Left renal pelvis (tissue), 4 donors: ENCODE results near the gene ATP8B1. TPM values are rescaled to one million over a fixed set of nuclear protein-coding genes. Genes with fewer than 3 reads are reported as not detected.
A peak's percentile ranks its signal among the peaks of the same experiment; 100 is the strongest.

ENCODE experiments used
- DNase-seq, 4 donors: peaks; one replicate each; pipeline ENCODE4 v3.0.0-alpha.2; 2013; ENCODE audit warnings: low read depth in 4 of 4, low spot score in 3 of 4
- polyA plus RNA-seq, 4 donors: library from polyadenylated mRNA; unstranded; fragments of 120-200 nt; gene quantifications; one replicate each; pipeline ENCODE4 v1.2.1, GENCODE V29; 2013; ENCODE audit not compliant: insufficient read length in 4 of 4

Gene ATP8B1
- polyA plus RNA-seq, 4 donors = 5.8 to 31.4 (median 29.3) TPM

DNA sequence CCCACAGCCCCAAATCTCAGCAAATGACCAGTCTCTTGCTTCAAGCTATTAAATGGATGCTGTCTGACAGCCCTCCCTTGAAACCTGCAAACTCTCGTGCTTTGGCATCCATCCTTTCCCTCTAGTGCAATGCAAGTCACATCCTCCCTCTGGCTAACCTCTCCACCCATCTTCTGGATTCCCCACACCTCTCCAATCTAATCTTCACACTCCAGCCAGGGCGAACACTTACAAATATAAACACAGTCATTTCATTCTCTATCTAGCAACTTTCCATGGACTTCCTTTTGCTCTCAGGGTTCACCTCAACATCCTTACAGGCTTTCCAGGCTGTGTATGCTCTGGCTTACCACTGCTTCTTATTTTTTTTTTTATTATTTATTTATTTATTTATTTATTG lies 171.4 kb downstream of the ATP8B1 start:
- no peak for DNase-seq

DNA sequence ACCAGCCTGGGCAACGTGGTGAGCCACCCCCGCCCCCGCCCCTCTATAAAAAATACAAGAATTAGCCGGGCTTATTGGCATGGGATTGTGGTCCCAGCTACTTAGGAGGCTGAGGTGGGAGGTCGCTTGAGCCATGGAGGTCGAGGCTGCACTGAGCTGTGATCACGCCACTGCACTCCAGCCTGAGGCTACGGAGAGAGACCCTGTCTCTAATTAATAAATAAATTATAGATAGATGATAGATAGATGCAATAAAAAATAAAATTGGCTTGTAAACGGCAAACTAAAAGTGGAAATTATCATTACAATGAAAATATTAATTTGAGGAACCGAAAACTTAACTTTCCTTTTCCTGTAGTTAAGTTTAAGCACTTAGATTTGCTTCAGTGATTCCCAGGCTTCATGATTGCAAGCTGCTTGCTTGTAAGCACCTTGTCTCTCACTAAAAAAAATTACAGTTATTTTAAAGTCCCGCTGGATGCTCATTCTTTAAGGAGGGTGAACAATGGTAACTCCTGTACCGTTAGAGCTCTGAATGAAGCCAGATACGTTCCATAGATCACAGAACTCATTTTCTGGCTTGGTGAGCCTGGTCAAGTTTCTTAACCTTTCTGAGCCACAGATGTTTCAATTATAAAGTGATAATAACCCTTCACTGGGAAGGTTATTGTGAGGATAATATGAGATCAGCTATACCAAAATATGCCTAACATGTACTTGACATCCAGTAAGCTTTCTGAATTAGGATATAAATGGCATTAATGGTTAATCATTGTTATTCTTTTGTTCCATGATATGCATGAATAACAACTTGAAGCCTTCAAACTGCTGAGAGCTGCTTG lies 172.1 kb downstream of the ATP8B1 start:
- no peak for DNase-seq

DNA sequence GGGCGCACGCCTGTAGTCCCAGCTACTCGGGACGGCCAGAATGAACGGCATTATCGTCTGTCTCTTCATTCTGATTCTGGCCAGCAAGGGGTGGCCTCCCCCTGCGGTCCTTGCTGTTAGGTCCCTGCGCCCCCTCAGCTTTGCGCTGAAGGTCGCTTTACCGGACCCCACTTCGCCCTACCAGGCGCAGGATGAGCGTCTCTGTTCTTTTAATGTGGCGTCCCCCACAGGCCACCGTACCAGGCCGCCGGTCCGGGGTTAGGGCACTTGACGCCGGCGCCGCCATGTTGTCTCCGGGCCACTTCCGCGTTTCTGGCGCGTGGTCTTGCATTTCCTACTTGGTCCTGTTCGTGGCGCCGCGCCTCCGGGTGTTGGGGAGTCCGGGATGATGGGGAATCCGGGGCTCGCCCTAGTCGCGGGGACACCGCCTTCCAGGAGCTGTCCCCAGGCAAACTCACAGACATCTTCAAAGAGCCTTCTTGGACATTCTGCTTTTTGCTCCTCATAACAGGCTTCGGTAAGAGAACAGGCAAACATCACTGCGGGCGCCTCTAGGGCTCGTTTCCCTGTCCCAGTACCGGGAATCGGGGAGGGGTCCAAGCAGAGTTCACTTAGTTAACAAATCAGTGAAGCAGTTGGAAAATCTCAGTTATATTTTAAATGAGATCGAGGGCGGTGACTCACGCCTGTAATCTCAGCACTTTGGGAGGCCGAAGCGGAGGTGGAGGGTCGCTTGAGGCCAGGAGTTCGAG lies 172.9 kb downstream of the ATP8B1 start:
- peak; percentile 78 to 89 (median 87) for DNase-seq

GRCh38 chr18:57629422-57629821 lies 173.7 kb downstream of the ATP8B1 start:
- DNase-seq = no peak

DNA sequence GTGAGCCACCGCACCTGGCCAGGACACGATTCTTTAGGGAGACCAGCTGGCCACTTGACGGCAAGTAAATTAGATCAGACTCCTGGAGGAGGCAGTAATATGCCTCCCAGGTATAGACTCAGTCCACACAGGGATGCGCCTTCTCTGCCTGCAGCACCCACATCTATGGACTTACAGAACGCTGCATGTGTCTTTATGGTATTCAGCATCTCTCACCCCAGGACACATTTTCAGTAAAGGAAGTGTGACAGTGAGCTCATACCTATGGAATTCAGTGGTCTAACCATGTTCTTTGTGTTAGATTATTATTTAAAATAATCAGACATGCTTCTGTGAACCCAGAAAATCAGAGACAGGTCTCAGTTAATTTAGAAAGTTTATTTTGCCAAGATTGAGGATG lies 175.6 kb downstream of the ATP8B1 start:
- no peak for DNase-seq

- no peak for DNase-seq
These were observed 178.1 kb downstream of the ATP8B1 start for GRCh38 chr18:57624988-57625387.

DNA sequence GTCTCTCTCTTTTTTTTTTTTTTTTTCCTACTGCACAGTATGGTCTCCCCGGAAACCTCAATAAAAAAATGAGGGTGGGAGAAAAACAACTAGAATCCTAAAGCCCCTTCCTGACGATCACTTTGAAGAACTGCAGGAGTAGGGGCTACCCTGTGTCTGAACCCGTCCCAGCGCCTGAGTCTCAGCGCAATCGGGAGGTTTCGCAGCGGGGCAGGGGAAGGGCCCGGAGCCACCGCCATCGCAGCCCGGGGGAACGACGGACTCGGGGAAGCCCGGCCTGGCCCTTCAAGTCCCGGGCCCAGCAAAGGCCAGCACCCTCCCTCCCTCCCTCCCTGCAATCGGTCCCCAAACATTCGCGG lies 181.9 kb downstream of the ATP8B1 start:
- DNase-seq = no peak

- no peak for DNase-seq
These were observed 183.2 kb downstream of the ATP8B1 start for GRCh38 chr18:57619876-57620275.

DNA sequence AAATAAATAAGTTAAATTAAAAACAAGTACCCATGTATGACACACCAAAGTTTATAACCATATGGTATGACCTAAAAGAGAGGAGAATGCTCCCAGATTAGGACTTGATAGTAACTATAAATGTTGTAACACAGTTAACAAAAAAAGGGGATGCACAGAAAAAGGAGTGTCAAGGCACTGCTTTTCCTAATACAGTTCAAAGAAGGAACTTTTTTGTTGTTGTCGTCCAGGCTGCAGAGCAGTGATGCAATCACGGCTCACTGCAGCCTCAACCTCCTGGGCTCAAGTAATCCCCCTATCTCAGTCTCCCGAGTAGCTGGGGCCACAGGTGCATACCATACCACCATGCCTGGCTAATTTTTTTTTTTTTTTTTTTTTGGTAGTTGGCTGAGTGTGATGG lies 184.2 kb downstream of the ATP8B1 start:
- DNase-seq = no peak

GRCh38 chr18:57603871-57604270 lies 199.2 kb downstream of the ATP8B1 start:
- DNase-seq = no peak

Other genes with a start within 250 kb of the ATP8B1 start
- 10 to 100 TPM; 37.7 to 49.4 (median 41.2) TPM for gene FECH, start 216.6 kb downstream of the ATP8B1 start, polyA plus RNA-seq
- gene NARS1, start 181.5 kb downstream of the ATP8B1 start, polyA plus RNA-seq = 100 to 1,000 TPM; 103 to 211 (median 182) TPM
- gene NEDD4L, start 240.9 kb upstream of the ATP8B1 start, polyA plus RNA-seq = 100 to 1,000 TPM in 3 of 4 donors, 10 to 100 TPM in 1; 30.8 to 151 (median 130) TPM